Activated CD4-positive, CD25-positive, alpha-beta regulatory T cell (primary cell): Measurements from ENCODE around the gene F2RL1.
"Not testable (repeated sequence)": the region's sequence is repeated elsewhere in the genome, so short reads cannot be mapped to it uniquely, and the experiment has no call there.

Source experiments
- DNase-seq, 4 experiments: peaks; one replicate each; lab custom pipeline; 2025; lab: John Stamatoyannopoulos, UW

The F2RL1 gene

GRCh38 chr5:76818844-76819831 lies at the start of gene F2RL1:
Gene F2RL1, plus strand, starts transcription at chr5:76819030. Its CDS starts 153 bp downstream, at chr5:76819183.
- DNase-seq = peak; percentile 8 to 31 (median 26)

GRCh38 chr5:76771041-76771440 lies 47.8 kb upstream of the F2RL1 start:
- not testable (repeated sequence) for DNase-seq

GRCh38 chr5:76771705-76772405 lies 47.0 kb upstream of the F2RL1 start:
- no peak for DNase-seq

- DNase-seq = no peak
Observed at GRCh38 chr5:76775921-76776320, 42.9 kb upstream of the F2RL1 start.

- no peak for DNase-seq
Observed at GRCh38 chr5:76776391-76776790, 42.4 kb upstream of the F2RL1 start.

- not testable (repeated sequence) for DNase-seq
Observed at GRCh38 chr5:76780616-76781015, 38.2 kb upstream of the F2RL1 start.

- DNase-seq = no peak
Observed at GRCh38 chr5:76781775-76782174, 37.1 kb upstream of the F2RL1 start.

- DNase-seq = no peak
Observed at GRCh38 chr5:76782444-76782843, 36.4 kb upstream of the F2RL1 start.

GRCh38 chr5:76787237-76787636 lies 31.6 kb upstream of the F2RL1 start:
- DNase-seq = no peak

GRCh38 chr5:76788362-76788761 lies 30.5 kb upstream of the F2RL1 start:
- DNase-seq = no peak

- not testable (repeated sequence) for DNase-seq
Observed at GRCh38 chr5:76789275-76789674, 29.6 kb upstream of the F2RL1 start.

GRCh38 chr5:76789991-76790581 lies 28.7 kb upstream of the F2RL1 start:
- no peak for DNase-seq

- no peak for DNase-seq
Observed at GRCh38 chr5:76790632-76791290, 28.1 kb upstream of the F2RL1 start.

- DNase-seq = no peak
Observed at GRCh38 chr5:76791461-76791860, 27.4 kb upstream of the F2RL1 start.

- no peak for DNase-seq
Observed at GRCh38 chr5:76794871-76795270, 24.0 kb upstream of the F2RL1 start.

GRCh38 chr5:76799588-76799987 lies 19.2 kb upstream of the F2RL1 start:
- DNase-seq = no peak

- DNase-seq = no peak
Observed at GRCh38 chr5:76800579-76800978, 18.3 kb upstream of the F2RL1 start.

GRCh38 chr5:76801159-76801802 lies 17.5 kb upstream of the F2RL1 start:
- DNase-seq = no peak

- no peak for DNase-seq
Observed at GRCh38 chr5:76801803-76802195, 17.0 kb upstream of the F2RL1 start.

- DNase-seq = no peak
Observed at GRCh38 chr5:76804266-76804665, 14.6 kb upstream of the F2RL1 start.

- no peak for DNase-seq
Observed at GRCh38 chr5:76805821-76806505, 12.9 kb upstream of the F2RL1 start.
